ENCODE measurements around the gene SLC10A7. TPM values are rescaled to one million over a fixed set of nuclear protein-coding genes. Genes with fewer than 3 reads are reported as not detected.

SLC10A7 gene
- total RNA-seq, 2 experiments from 2014 or later, result 8.7 to 9.9 TPM

- H3K4me1 Mint-ChIP-seq (ENCODE audit: low read depth), result peaks cover 4% of the 10 kb centered on the region
- no peaks in the 10 kb centered on the region for H3K27me3 ChIP-seq (ENCODE audit: control insufficient read depth in 1 of 2, insufficient read depth in 2 of 2, low read length in 2 of 2)
- H3K4me3 ChIP-seq (ENCODE audit: low read length), result no peak overlapping the region
- DNase-seq, result no peak
- POLR2A ChIA-PET, result no interaction called here
- no peak for TF ChIP-seq CTCF (IDR thresholded peaks at IDR 0.05)
- no peaks in the 10 kb centered on the region for H3K9me3 Mint-ChIP-seq
- no peak overlapping the region for H3K27ac Mint-ChIP-seq
- H3K36me3 Mint-ChIP-seq (ENCODE audit: low read depth), result peaks cover 5% of the 10 kb centered on the region
- no peaks in the 10 kb centered on the region for H3K9me3 ChIP-seq (ENCODE audit: control insufficient read depth in 1 of 2, insufficient read depth in 1 of 2, low read length in 2 of 2)
- H3K4me1 ChIP-seq (ENCODE audit: insufficient read depth, low read length), result no peaks in the 10 kb centered on the region
- no peaks in the 10 kb centered on the region for H3K27me3 Mint-ChIP-seq
- no peak overlapping the region for H3K4me3 Mint-ChIP-seq
- no peak overlapping the region for H3K27ac ChIP-seq (ENCODE audit: low read depth in 1 of 2, low read length in 2 of 2)
- no peaks in the 10 kb centered on the region for H3K36me3 ChIP-seq (ENCODE audit: insufficient read depth, low read length)
- ATAC-seq (ENCODE audit: poor library complexity), result no peak
- intact Hi-C loops (cut with DNase I, micrococcal nuclease), result no loop called here
- CTCF ChIA-PET, result interaction anchor here (0.5 kb wide), 1 partner anchor 408 kb away, joined by 4 read pairs; no protein-coding TSS in a partner anchor
Measured at GRCh38 chr4:146370841-146371240, 150.9 kb downstream of the SLC10A7 start.

- CTCF ChIA-PET, result interaction anchor here (0.7 kb wide), 1 partner anchor 20 kb away, joined by 3 read pairs; no protein-coding TSS in a partner anchor
- Mint-ChIP-seq H3K4me3 (no peak overlapping the region), H3K27ac (no peak overlapping the region), H3K9me3 (no peaks in the 10 kb centered on the region), H3K36me3 (ENCODE audit: low read depth) (peaks cover 5% of the 10 kb centered on the region), H3K27me3 (no peaks in the 10 kb centered on the region), H3K4me1 (ENCODE audit: low read depth) (peaks cover 4% of the 10 kb centered on the region)
- intact Hi-C loops (cut with DNase I, micrococcal nuclease), result no loop called here
- Histone ChIP-seq H3K36me3 (ENCODE audit: insufficient read depth, low read length) (no peaks in the 10 kb centered on the region), H3K27me3 (ENCODE audit: control insufficient read depth in 1 of 2, insufficient read depth in 2 of 2, low read length in 2 of 2) (no peaks in the 10 kb centered on the region), H3K4me1 (ENCODE audit: insufficient read depth, low read length) (no peaks in the 10 kb centered on the region), H3K4me3 (ENCODE audit: low read length) (no peak overlapping the region), H3K27ac (ENCODE audit: low read depth in 1 of 2, low read length in 2 of 2) (no peak overlapping the region), H3K9me3 (ENCODE audit: control insufficient read depth in 1 of 2, insufficient read depth in 1 of 2, low read length in 2 of 2) (no peaks in the 10 kb centered on the region)
- DNase-seq, result no peak
- POLR2A ChIA-PET, result no interaction called here
- no peak for TF ChIP-seq CTCF (IDR thresholded peaks at IDR 0.05)
- ATAC-seq (ENCODE audit: poor library complexity), result no peak
Measured at GRCh38 chr4:146369446-146369845, 152.3 kb downstream of the SLC10A7 start.

GRCh38 chr4:146368209-146368608, 153.5 kb downstream of the SLC10A7 start:
- no peaks in the 10 kb centered on the region for H3K4me1 ChIP-seq (ENCODE audit: insufficient read depth, low read length)
- Mint-ChIP-seq H3K4me3 (no peak overlapping the region), H3K27me3 (no peaks in the 10 kb centered on the region), H3K27ac (no peak overlapping the region), H3K9me3 (no peaks in the 10 kb centered on the region), H3K36me3 (ENCODE audit: low read depth) (peaks cover 12% of the 10 kb centered on the region), H3K4me1 (ENCODE audit: low read depth) (peaks cover 4% of the 10 kb centered on the region)
- H3K36me3 ChIP-seq (ENCODE audit: insufficient read depth, low read length), result no peaks in the 10 kb centered on the region
- CTCF ChIA-PET, result no interaction called here
- DNase-seq (no peak), ATAC-seq (ENCODE audit: poor library complexity) (no peak)
- H3K9me3 ChIP-seq (ENCODE audit: control insufficient read depth in 1 of 2, insufficient read depth in 1 of 2, low read length in 2 of 2), result no peaks in the 10 kb centered on the region
- no peak for TF ChIP-seq CTCF (IDR thresholded peaks at IDR 0.05)
- H3K4me3 ChIP-seq (ENCODE audit: low read length), result no peak overlapping the region
- POLR2A ChIA-PET, result interaction anchor here (0.6 kb wide), 1 partner anchor 726 kb away, joined by 4 read pairs; no protein-coding TSS in a partner anchor
- H3K27me3 ChIP-seq (ENCODE audit: control insufficient read depth in 1 of 2, insufficient read depth in 2 of 2, low read length in 2 of 2), result no peaks in the 10 kb centered on the region
- H3K27ac ChIP-seq (ENCODE audit: low read depth in 1 of 2, low read length in 2 of 2), result no peak overlapping the region
- intact Hi-C loops (cut with DNase I, micrococcal nuclease), result no loop called here

Measured in CD4-positive, alpha-beta T cell (primary cell).